Astrocyte of the spinal cord (primary cell): Measurements from ENCODE around the gene XRCC1.
"Not testable (repeated sequence)": the region's sequence is repeated elsewhere in the genome, so short reads cannot be mapped to it uniquely, and the experiment has no call there.

Experiments used
- DNase-seq: peaks from one replicate; pipeline ENCODE4 v3.0.0; 2011; ENCODE audit warnings: low read depth, low spot score
- H3K4me3 ChIP-seq: 2 replicates; pipeline ENCODE4 v1.5.1; 2011; ENCODE audit warnings: low read depth, mild to moderate bottlenecking, low read length, moderate library complexity
- in situ Hi-C: cut with HindIII; loops from 2 replicates; pipeline ENCODE4 v1.10.0; 2017; ENCODE audit warnings: low sequenced_read_pairs
- TF ChIP-seq, protein P1 (sequence below): IDR thresholded peaks from 2 replicates; pipeline ENCODE4 v1.5.1; 2012; ENCODE audit warnings: low read depth, mild to moderate bottlenecking, low read length, inconsistent platforms

XRCC1 gene

DNA sequence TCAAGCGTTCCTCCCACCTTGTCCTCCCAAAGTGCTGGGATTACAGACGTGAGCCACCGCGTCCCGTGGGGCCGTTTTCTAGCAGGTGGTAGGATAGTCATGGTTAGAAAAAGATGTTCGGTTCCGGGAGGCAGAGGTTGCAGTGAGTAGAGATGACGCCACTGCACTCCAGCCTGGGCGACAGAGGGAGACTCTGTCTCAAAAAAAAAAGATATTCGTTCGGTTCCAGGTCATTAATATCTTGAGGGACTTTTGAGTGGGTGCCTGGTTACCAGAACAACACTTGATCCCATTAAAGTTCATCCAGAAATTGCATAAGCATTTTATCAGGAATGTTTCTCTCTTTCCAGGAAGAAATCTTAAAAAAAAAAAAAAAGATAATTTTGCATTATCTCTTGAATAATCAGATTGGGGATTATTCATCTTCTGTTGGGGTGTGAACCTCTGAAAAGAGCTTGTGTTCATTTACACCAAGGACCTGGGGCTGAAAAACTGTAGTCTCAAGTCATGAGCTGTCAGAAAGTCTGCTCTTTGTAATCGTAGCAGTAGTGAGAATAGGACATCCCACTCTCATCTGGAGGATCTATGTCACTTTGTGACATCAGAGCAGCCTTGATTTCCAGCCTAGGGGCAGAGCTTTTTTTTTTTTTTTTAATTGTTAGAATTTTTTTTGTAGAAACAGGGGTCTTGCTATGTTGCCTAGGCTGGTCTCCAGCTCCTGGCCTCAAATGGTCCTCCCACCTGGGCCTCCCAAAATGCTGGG, 47.3 kb downstream of the XRCC1 start:
- in situ Hi-C loops: no loop called here
- TF ChIP-seq, protein P1, sequence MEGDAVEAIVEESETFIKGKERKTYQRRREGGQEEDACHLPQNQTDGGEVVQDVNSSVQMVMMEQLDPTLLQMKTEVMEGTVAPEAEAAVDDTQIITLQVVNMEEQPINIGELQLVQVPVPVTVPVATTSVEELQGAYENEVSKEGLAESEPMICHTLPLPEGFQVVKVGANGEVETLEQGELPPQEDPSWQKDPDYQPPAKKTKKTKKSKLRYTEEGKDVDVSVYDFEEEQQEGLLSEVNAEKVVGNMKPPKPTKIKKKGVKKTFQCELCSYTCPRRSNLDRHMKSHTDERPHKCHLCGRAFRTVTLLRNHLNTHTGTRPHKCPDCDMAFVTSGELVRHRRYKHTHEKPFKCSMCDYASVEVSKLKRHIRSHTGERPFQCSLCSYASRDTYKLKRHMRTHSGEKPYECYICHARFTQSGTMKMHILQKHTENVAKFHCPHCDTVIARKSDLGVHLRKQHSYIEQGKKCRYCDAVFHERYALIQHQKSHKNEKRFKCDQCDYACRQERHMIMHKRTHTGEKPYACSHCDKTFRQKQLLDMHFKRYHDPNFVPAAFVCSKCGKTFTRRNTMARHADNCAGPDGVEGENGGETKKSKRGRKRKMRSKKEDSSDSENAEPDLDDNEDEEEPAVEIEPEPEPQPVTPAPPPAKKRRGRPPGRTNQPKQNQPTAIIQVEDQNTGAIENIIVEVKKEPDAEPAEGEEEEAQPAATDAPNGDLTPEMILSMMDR: no peak
- DNase-seq: no peak
- no peak overlapping the region for H3K4me3 ChIP-seq

DNA sequence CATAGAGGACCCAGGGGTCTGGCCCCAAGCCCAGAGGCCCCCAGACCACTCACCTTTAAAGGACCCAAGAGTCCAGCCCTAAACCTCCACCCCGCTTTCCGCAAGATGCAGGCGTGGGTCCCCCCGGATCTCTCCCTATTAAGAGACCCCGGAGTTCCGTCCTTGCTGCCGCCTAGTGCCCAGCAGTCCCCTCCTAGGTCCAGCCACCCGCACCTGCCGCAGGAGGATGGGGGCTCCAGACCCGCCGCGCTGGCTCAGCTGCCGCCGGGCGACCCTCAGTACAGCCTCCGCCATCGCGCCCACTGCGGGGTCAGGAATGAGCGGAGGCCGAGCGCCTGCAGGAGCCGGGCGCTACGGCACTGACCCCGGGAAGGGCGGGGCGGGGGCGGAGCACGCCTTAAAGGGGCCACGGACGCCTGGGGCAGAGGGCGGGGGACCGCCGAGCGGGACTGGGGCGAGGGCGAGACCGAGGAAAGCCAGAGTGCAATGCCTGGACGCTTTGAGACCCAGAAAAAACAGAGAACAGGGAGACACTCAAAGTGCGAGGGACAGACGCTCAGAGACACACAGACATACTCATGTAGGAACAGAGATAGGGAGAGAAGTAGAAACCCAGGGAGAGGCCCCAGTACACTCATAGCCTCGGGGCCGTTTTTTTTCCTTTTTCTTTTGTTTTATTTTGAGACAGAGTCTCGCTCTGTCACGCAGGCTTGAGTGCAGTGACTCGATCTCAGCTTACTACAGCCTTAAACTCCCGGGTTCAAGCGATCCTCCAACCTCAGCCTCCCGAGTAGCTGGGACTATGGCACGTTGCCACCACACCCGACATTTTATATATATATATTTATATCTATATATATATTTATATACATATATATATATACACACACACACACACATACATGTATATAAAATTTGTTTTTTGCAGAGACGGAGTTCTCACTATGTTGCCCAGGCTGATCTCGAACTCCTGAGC, 48.2 kb downstream of the XRCC1 start, which contains the start of gene ETHE1:
Gene ETHE1 (minus strand): TSS at position 318 of the 976 bp plus-strand sequence. CDS start 24 bp downstream, at position 294.
- peak; percentile 49 for DNase-seq
- H3K4me3 ChIP-seq: peak within 1 kb of the TSS; percentile 84
- in situ Hi-C loops: no loop called here
- TF ChIP-seq, protein P1: no peak

DNA sequence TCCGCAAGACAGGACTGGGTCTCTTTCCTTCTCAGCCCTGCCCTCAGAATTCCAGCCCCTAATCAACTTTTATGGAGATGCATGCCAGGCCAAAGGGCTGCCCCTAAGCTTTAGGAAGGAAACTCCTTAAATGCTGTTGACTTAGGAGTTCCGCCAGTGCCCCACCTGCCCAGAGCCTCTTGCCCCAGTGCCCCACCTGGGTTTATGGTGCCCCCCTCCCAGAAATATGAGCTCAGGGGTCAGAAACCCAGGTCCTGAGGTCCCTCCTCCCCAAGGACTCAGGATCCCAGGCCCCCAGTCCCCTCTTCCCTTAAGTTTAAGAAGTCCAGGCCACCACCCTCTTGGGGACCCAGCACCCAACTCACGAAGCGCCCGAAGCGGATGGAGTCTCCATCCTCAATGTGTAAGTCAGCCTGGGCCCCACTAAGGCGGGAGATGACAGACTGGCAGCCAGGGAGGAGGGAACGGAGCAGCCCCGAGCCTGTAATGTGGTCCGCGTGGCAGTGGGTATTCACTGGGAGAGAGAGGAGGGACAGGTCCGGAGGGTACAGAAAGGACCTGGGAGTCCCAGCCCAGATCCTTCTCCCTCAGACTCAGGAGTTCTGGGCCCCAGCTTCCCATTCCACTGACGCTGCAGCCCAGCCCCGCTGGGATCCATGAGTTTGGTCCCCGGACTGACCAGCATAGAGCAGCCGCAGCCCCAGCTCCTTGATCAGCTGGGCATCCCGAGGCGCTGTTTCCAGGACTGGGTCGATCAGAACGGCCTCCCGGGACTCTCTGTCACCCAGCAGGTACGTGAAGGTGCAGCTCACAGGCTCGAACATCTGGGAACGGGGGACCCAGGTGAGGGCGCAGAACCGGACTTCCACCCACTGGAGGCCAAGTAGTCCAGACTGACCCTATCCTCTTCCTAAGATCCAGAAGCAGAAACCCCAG, 49.2 kb downstream of the XRCC1 start:
- in situ Hi-C loops: no loop called here
- H3K4me3 ChIP-seq: peak overlapping the region; percentile 84
- DNase-seq: peak; percentile 5
- TF ChIP-seq, protein P1: no peak

DNA sequence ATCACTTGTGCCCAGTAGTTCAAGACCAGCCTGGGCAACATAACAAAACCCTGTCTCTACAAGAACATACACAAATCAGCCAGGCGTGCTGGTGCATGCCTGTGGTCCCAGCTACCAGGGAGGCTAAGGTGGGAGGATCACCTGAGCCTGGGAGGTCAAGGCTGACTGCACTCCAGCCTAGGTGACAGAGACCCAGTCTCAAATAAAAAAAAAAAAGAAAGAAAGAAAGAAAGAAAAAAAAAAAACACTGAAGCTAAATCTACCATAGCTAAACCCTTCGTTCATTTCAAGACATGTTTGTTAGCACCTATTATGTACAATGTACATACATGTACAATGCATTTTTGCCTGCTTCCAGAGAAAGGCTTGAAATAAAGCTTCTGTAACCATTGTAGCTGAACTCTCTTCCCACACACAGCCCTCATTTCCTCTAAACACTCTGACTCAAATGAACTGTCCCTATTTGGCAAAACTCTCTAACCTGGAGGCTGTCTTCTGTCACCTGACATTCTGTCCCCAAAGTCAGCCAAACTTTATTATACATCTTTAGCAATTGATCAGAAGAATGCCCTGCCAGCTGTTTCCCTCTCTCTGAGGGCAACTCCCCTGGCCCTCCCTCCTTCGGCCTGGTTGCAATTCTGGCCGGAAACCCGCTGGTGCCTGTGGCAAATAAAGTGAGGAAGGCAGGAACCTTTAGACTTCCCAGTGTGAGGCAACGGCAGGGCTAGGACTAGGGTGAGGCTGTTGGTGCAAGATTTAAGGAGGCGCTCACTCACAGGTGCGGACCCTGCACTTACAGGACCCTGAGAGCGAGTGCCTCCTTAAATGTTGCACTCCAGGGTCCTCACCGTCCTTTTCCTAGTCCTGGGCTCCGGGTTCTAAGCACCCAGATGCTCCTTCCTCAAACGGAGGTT, 50.1 kb downstream of the XRCC1 start:
- DNase-seq: peak; percentile 22
- TF ChIP-seq, protein P1: no peak
- H3K4me3 ChIP-seq: peak overlapping the region; percentile 84
- in situ Hi-C loops: no loop called here

DNA sequence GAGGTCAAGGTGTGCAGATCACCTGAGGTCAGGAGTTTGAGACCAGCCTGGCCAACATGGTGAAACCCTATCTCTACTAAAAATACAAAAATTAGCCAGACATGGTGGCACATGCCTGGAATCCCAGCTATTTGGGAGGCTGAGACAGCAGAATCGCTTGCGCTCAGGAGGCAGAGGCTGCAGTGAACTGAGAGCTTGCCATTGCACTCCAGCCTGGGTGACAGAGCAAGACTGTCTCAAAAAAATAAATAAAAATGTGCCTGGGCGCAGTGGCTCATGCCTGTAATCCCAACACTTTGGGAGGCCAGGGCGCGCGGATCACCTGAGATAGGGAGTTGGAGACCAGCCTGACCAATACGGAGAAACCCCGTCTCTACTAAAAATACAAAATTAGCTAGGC, 51.6 kb downstream of the XRCC1 start:
- H3K4me3 ChIP-seq, DNase-seq, in situ Hi-C loops: not testable (repeated sequence)

DNA sequence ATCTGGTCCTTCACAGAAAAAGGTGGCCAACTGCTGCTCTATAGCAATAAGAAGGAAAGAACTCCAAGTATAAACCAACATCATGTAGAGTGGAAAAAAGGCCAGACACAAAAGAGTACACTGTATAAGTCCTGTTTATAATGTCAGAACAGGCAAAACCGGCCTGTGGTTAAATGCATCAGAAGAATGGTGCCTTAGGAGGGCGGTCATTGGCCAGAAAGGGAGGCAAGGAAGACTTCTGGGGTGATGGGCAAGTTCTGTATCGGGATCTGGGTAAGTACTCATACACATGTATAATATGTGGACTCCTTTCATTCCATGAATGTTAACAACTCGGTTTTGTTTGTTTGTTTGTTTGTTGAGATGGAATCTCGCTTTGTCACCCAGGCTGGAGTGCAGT, 52.4 kb downstream of the XRCC1 start:
- no peak overlapping the region for H3K4me3 ChIP-seq
- in situ Hi-C loops: no loop called here
- TF ChIP-seq, protein P1: no peak
- no peak for DNase-seq
